ENCODE data around the gene IL18R1. TPM values are rescaled to one million over a fixed set of nuclear protein-coding genes. Genes with fewer than 3 reads are reported as not detected.

Gene IL18R1
- total RNA-seq, 3 donors from 2014 or later (not counting 1 experiment from before 2014, with no cell fraction given): 42.9 to 58.8 (median 46.7) TPM

- no peaks in the 10 kb centered on the region for H3K4me1 Mint-ChIP-seq
- ATAC-seq: no peak
- H3K4me3 Mint-ChIP-seq: no peak overlapping the region
- H3K27me3 Mint-ChIP-seq (ENCODE audit: low read depth in 2 of 2): peaks cover 0 to 3% of the 10 kb centered on the region in 2 donors
- no peaks in the 10 kb centered on the region for H3K27me3 ChIP-seq (ENCODE audit: control insufficient read depth, insufficient read depth, low read length)
- intact Hi-C loops (cut with micrococcal nuclease): no loop called here
- DNase-seq: no peak
- H3K4me1 ChIP-seq (ENCODE audit: control insufficient read depth, insufficient read depth, low read length): no peaks in the 10 kb centered on the region
- 94% methylated on average over 3 of the region's 3 CpGs for WGBS (ENCODE audit: insufficient coverage)
- no peak overlapping the region for H3K4me3 ChIP-seq (ENCODE audit: low read length)
- no peaks in the 10 kb centered on the region for H3K9me3 ChIP-seq (ENCODE audit: control insufficient read depth, insufficient read depth, low read length)
- no peaks in the 10 kb centered on the region for H3K36me3 Mint-ChIP-seq
- no peaks in the 10 kb centered on the region for H3K9me3 Mint-ChIP-seq
- no peak overlapping the region for H3K27ac Mint-ChIP-seq
- H3K36me3 ChIP-seq (ENCODE audit: control insufficient read depth, insufficient read depth, low read length): no peaks in the 10 kb centered on the region
- no peak for TF ChIP-seq CTCF (IDR thresholded peaks at IDR 0.05)
- no peak overlapping the region for H3K27ac ChIP-seq (ENCODE audit: low read length)
Observed at GRCh38 chr2:102342888-102343287, 12.7 kb upstream of the IL18R1 start.

GRCh38 chr2:102344397-102344796 lies 11.2 kb upstream of the IL18R1 start:
- H3K9me3 Mint-ChIP-seq: no peaks in the 10 kb centered on the region
- no peaks in the 10 kb centered on the region for H3K36me3 Mint-ChIP-seq
- no peak for TF ChIP-seq CTCF (IDR thresholded peaks at IDR 0.05)
- no peaks in the 10 kb centered on the region for H3K36me3 ChIP-seq (ENCODE audit: control insufficient read depth, insufficient read depth, low read length)
- ATAC-seq (no peak), DNase-seq (no peak)
- no peaks in the 10 kb centered on the region for H3K4me1 Mint-ChIP-seq
- H3K9me3 ChIP-seq (ENCODE audit: control insufficient read depth, insufficient read depth, low read length): no peaks in the 10 kb centered on the region
- 91% methylated on average over 3 of the region's 3 CpGs for WGBS (ENCODE audit: insufficient coverage)
- H3K27me3 Mint-ChIP-seq (ENCODE audit: low read depth in 2 of 2): peaks cover 0 to 3% of the 10 kb centered on the region in 2 donors
- no peaks in the 10 kb centered on the region for H3K4me1 ChIP-seq (ENCODE audit: control insufficient read depth, insufficient read depth, low read length)
- H3K4me3 ChIP-seq (ENCODE audit: low read length): no peak overlapping the region
- intact Hi-C loops (cut with micrococcal nuclease): no loop called here
- no peaks in the 10 kb centered on the region for H3K27me3 ChIP-seq (ENCODE audit: control insufficient read depth, insufficient read depth, low read length)
- H3K27ac ChIP-seq (ENCODE audit: low read length): no peak overlapping the region
- no peak overlapping the region for H3K4me3 Mint-ChIP-seq
- no peak overlapping the region for H3K27ac Mint-ChIP-seq

GRCh38 chr2:102345329-102345920 lies 10.2 kb upstream of the IL18R1 start:
- peaks cover 0 to 3% of the 10 kb centered on the region in 2 donors for H3K27me3 Mint-ChIP-seq (ENCODE audit: low read depth in 2 of 2)
- H3K9me3 ChIP-seq (ENCODE audit: control insufficient read depth, insufficient read depth, low read length): no peaks in the 10 kb centered on the region
- H3K27ac Mint-ChIP-seq: no peak overlapping the region
- intact Hi-C loops (cut with micrococcal nuclease): no loop called here
- no peak overlapping the region for H3K4me3 ChIP-seq (ENCODE audit: low read length)
- no peak for DNase-seq
- no peak overlapping the region for H3K27ac ChIP-seq (ENCODE audit: low read length)
- H3K4me3 Mint-ChIP-seq: no peak overlapping the region
- no peaks in the 10 kb centered on the region for H3K36me3 Mint-ChIP-seq
- H3K4me1 Mint-ChIP-seq: no peaks in the 10 kb centered on the region
- no peaks in the 10 kb centered on the region for H3K9me3 Mint-ChIP-seq
- H3K4me1 ChIP-seq (ENCODE audit: control insufficient read depth, insufficient read depth, low read length): no peaks in the 10 kb centered on the region
- no peak for TF ChIP-seq CTCF (IDR thresholded peaks at IDR 0.05)
- H3K36me3 ChIP-seq (ENCODE audit: control insufficient read depth, insufficient read depth, low read length): no peaks in the 10 kb centered on the region
- no peak for ATAC-seq
- no peaks in the 10 kb centered on the region for H3K27me3 ChIP-seq (ENCODE audit: control insufficient read depth, insufficient read depth, low read length)
- 93% methylated on average over 2 of the region's 4 CpGs for WGBS (ENCODE audit: insufficient coverage)

Measured in natural killer cell (primary cell).